ENCODE results near the gene TXNRD1. TPM values are rescaled to one million over a fixed set of nuclear protein-coding genes. Genes with fewer than 3 reads are reported as not detected.

TXNRD1 gene
- total RNA-seq, 1 donor from 2014 or later = 82.7 TPM

- Mint-ChIP-seq H3K4me3 (ENCODE audit: unreplicated experiment) (no peak overlapping the region), H3K4me1 (ENCODE audit: low read depth) (peaks cover 27% of the 10 kb centered on the region), H3K9me3 (ENCODE audit: low read depth) (peaks cover 9% of the 10 kb centered on the region), H3K36me3 (ENCODE audit: low read depth) (no peaks in the 10 kb centered on the region), H3K27ac (ENCODE audit: unreplicated experiment) (no peak overlapping the region), H3K27me3 (ENCODE audit: low read depth) (no peaks in the 10 kb centered on the region)
- no peak for DNase-seq (ENCODE audit: low spot score)
- no peak for TF ChIP-seq CTCF (IDR thresholded peaks at IDR 0.05)
Measured at GRCh38 chr12:104183443-104183842, 32.1 kb upstream of the TXNRD1 start.

- Mint-ChIP-seq H3K4me3 (ENCODE audit: unreplicated experiment) (no peak overlapping the region), H3K27me3 (ENCODE audit: low read depth) (no peaks in the 10 kb centered on the region), H3K36me3 (ENCODE audit: low read depth) (no peaks in the 10 kb centered on the region), H3K27ac (ENCODE audit: unreplicated experiment) (no peak overlapping the region), H3K4me1 (ENCODE audit: low read depth) (peaks cover 4% of the 10 kb centered on the region), H3K9me3 (ENCODE audit: low read depth) (peaks cover 9% of the 10 kb centered on the region)
- DNase-seq (ENCODE audit: low spot score) = no peak
- TF ChIP-seq CTCF (IDR thresholded peaks at IDR 0.05) = no peak
Measured at GRCh38 chr12:104187446-104188155, 28.0 kb upstream of the TXNRD1 start.

- no peak overlapping the region for H3K27ac Mint-ChIP-seq (ENCODE audit: unreplicated experiment)
- no peaks in the 10 kb centered on the region for H3K36me3 Mint-ChIP-seq (ENCODE audit: low read depth)
- peaks cover 3% of the 10 kb centered on the region for H3K4me1 Mint-ChIP-seq (ENCODE audit: low read depth)
- H3K9me3 Mint-ChIP-seq (ENCODE audit: low read depth) = peaks cover 5% of the 10 kb centered on the region
- TF ChIP-seq CTCF (IDR thresholded peaks at IDR 0.05) = no peak
- H3K27me3 Mint-ChIP-seq (ENCODE audit: low read depth) = no peaks in the 10 kb centered on the region
- no peak overlapping the region for H3K4me3 Mint-ChIP-seq (ENCODE audit: unreplicated experiment)
- no peak for DNase-seq (ENCODE audit: low spot score)
Measured at GRCh38 chr12:104188534-104188933, 27.0 kb upstream of the TXNRD1 start.

GRCh38 chr12:104189915-104190555 lies 25.5 kb upstream of the TXNRD1 start:
- DNase-seq (ENCODE audit: low spot score) = no peak
- Mint-ChIP-seq H3K4me1 (ENCODE audit: low read depth) (peaks cover 3% of the 10 kb centered on the region), H3K27ac (ENCODE audit: unreplicated experiment) (no peak overlapping the region), H3K9me3 (ENCODE audit: low read depth) (peaks cover 11% of the 10 kb centered on the region), H3K27me3 (ENCODE audit: low read depth) (no peaks in the 10 kb centered on the region), H3K36me3 (ENCODE audit: low read depth) (no peaks in the 10 kb centered on the region), H3K4me3 (ENCODE audit: unreplicated experiment) (no peak overlapping the region)
- TF ChIP-seq CTCF (IDR thresholded peaks at IDR 0.05) = no peak

- Mint-ChIP-seq H3K27ac (ENCODE audit: unreplicated experiment) (no peak overlapping the region), H3K36me3 (ENCODE audit: low read depth) (no peaks in the 10 kb centered on the region)
Measured at GRCh38 chr12:104190641-104191176, 24.9 kb upstream of the TXNRD1 start.

More at GRCh38 chr12:104190641-104191176, 24.9 kb upstream of the TXNRD1 start:
- H3K9me3 Mint-ChIP-seq (ENCODE audit: low read depth) = peaks cover 11% of the 10 kb centered on the region
- H3K4me1 Mint-ChIP-seq (ENCODE audit: low read depth) = peaks cover 3% of the 10 kb centered on the region
- H3K4me3 Mint-ChIP-seq (ENCODE audit: unreplicated experiment) = no peak overlapping the region
- H3K27me3 Mint-ChIP-seq (ENCODE audit: low read depth) = no peaks in the 10 kb centered on the region
- TF ChIP-seq CTCF (IDR thresholded peaks at IDR 0.05) = no peak
- DNase-seq (ENCODE audit: low spot score) = no peak
